Esophagus squamous epithelium (tissue), 5 donors: ENCODE measurements around the gene L3HYPDH. TPM values are rescaled to one million over a fixed set of nuclear protein-coding genes. Genes with fewer than 3 reads are reported as not detected.
A peak's percentile ranks its signal among the peaks of the same experiment; 100 is the strongest.

Experiments used
- DNase-seq: peaks from one replicate; lab custom pipeline; 2025; lab: John Stamatoyannopoulos, UW
- H3K27ac ChIP-seq, 4 donors: fragments of 200-600 bp; sonication (generic); one replicate each; pipeline ENCODE4 v1.5.1; 2016 to 2019; ENCODE audit warnings: mild to moderate bottlenecking in 1 of 4
- H3K27me3 ChIP-seq, 4 donors: fragments of 200-600 bp; sonication (generic); 1 replicate in 3 of 4; 2 replicates in 1 of 4; pipeline versions ENCODE4 v1.5.1 to v1.6.0; 2017 to 2021; ENCODE audit warnings: antibody characterized with exemption in 1 of 4
- H3K36me3 ChIP-seq, 3 donors: fragments of 200-600 bp; sonication (generic); one replicate each; pipeline ENCODE4 v1.5.1; 2016 to 2019
- H3K4me1 ChIP-seq, 3 donors: fragments of 200-600 bp; sonication (generic); one replicate each; pipeline ENCODE4 v1.5.1; 2017 to 2019
- H3K4me3 ChIP-seq, 4 donors: fragments of 200-600 bp; sonication (generic); 1 replicate in 3 of 4; 2 replicates in 1 of 4; pipeline ENCODE4 v1.5.1; 2016 to 2019; ENCODE audit warnings: mild to moderate bottlenecking in 2 of 4, moderate library complexity in 1 of 4
- H3K9me3 ChIP-seq, 3 donors: fragments of 200-600 bp; sonication (generic); one replicate each; pipeline ENCODE4 v1.5.1; 2016 to 2019
- POLR2A ChIP-seq, 4 donors: fragments of 450-650 bp; IDR thresholded peaks; one replicate each; pipeline ENCODE4 v1.6.1; 2017; ENCODE audit warnings: antibody characterized with exemption in 4 of 4, mild to moderate bottlenecking in 4 of 4, moderate library complexity in 3 of 4
- WGBS, 2 donors: methylation state at CpG; one replicate each; pipeline ENCODE4 v1.1.5; 2018; 5-methylcytosine and 5-hydroxymethylcytosine counted together
- intact Hi-C: fragments of 100-400 bp; cut with DNase I; formaldehyde crosslinking; loops from one replicate; pipeline ENCODE4 v1.15.0; 2022
- total RNA-seq, 4 donors: library from RNA; depleted of rRNA; stranded (reverse); fragments of >200 nt; gene quantifications; one replicate each; pipeline ENCODE4 v1.1.0, GENCODE V29; 2016
- TF ChIP-seq, protein P1 (sequence below), 6 experiments: fragments of 450-650 bp in 4 of 6; fragments of 200-600 bp in 2 of 6; sonication (generic) in 2 of 6; IDR thresholded peaks; one replicate each; pipeline ENCODE4 v1.5.1; 2016 to 2019; ENCODE audit warnings: antibody characterized with exemption in 6 of 6, mild to moderate bottlenecking in 4 of 6, moderate library complexity in 4 of 6
- donor health status: DM: yes; HTN: yes; CAD: no.

The L3HYPDH gene
- total RNA-seq: 10 to 100 TPM; 12.2 to 59.9 (median 21.6) TPM

DNA sequence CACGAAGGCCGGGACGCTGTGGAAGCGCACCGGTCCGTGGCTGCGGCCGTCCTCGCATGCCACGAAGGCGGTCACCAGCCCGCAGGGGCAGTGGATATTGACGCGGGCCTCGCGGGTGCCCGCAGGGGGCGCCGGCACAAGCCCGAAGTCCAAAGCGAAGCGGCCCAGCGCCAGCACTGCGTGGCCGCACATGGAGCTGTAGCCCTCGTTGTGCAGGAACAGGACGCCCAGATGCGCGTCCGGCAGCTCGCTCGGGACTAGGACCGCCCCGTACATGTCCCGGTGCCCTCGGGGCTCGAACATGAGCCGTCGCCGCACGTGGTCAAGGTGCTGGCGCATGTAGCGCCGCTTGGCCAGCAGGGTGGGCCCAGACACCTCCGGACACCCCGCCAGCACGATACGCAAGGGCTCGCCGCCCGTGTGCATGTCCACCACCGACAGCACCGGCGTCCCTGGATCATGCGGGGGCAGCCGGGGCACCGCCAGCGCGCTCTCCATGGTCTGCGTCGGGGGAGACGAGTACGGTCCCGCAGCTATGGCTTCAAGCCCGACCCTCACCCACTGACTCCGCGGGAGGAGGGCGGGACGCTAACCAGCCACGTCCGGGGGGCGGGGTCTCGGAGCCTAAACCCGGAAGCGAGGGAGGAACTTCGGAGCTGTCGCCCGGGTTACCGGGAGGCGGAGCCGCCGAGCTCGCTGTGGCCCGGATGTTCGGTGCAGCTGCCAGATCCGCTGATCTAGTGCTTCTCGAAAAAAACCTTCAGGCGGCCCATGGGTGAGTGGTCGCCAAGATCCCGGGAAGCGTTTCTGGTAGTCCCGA, at the start of gene L3HYPDH, which contains the start of gene JKAMP:
TSS of gene L3HYPDH (minus strand) at position 590 of the 820 bp plus-strand sequence. CDS start at position 498, 92 bp downstream.
TSS of gene JKAMP (plus strand) at position 699 of the 820 bp plus-strand sequence. CDS start at position 772, 73 bp downstream.
- TF ChIP-seq, protein P1, sequence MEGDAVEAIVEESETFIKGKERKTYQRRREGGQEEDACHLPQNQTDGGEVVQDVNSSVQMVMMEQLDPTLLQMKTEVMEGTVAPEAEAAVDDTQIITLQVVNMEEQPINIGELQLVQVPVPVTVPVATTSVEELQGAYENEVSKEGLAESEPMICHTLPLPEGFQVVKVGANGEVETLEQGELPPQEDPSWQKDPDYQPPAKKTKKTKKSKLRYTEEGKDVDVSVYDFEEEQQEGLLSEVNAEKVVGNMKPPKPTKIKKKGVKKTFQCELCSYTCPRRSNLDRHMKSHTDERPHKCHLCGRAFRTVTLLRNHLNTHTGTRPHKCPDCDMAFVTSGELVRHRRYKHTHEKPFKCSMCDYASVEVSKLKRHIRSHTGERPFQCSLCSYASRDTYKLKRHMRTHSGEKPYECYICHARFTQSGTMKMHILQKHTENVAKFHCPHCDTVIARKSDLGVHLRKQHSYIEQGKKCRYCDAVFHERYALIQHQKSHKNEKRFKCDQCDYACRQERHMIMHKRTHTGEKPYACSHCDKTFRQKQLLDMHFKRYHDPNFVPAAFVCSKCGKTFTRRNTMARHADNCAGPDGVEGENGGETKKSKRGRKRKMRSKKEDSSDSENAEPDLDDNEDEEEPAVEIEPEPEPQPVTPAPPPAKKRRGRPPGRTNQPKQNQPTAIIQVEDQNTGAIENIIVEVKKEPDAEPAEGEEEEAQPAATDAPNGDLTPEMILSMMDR (IDR thresholded peaks at IDR 0.05): peak; percentile 22 to 53 (median 40)
- peak in 3 of 4 donors; percentile 63 to 89 (median 66) for TF ChIP-seq POLR2A (IDR thresholded peaks at IDR 0.05)
- peak within 1 kb of the TSS; percentile 58 to 93 (median 89) for H3K4me3 ChIP-seq
- H3K27ac ChIP-seq: peak within 1 kb of the TSS; percentile 87 to 95 (median 94)
- WGBS, 2 donors: no CpG with 5 or more reads among the region's 92 CpGs
- DNase-seq: peak; percentile 82
- intact Hi-C loops: no loop called here
- H3K27me3 ChIP-seq: no peaks in the 10 kb centered on the region
- peaks cover 16 to 65% (median 44%) of the 10 kb centered on the region in 3 donors for H3K4me1 ChIP-seq
- peaks cover 0 to 19% (median 0%) of the 10 kb centered on the region in 3 donors for H3K36me3 ChIP-seq
- no peaks in the 10 kb centered on the region for H3K9me3 ChIP-seq

DNA sequence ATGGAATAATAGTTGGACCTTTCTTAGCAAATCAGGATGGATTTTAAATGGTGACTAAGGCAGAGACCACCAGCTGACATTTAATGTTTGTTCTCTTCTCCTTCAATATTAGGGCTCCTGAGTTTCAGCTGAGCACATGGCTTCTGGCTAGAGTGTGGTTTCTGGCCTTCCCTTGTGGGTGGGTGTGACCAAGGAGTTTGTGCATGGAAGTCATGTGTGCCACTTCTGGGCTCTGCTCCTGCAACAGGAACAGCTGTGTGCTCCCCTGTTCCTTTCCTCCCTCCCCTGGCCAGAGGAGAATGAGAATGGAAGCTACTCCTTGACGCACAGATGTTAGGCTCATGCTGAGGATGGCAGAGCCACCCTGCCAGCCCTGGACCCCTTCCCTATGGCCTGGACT, 48.2 kb upstream of the L3HYPDH start:
- Histone ChIP-seq H3K4me1 (no peaks in the 10 kb centered on the region), H3K27me3 (peaks cover 0 to 5% (median 0%) of the 10 kb centered on the region in 4 donors), H3K4me3 (no peak overlapping the region), H3K27ac (no peak overlapping the region), H3K36me3 (no peaks in the 10 kb centered on the region), H3K9me3 (no peaks in the 10 kb centered on the region)
- TF ChIP-seq, protein P1 (IDR thresholded peaks at IDR 0.05): no peak
- no peak for TF ChIP-seq POLR2A (IDR thresholded peaks at IDR 0.05)
- no peak for DNase-seq
- WGBS, 2 donors: 88% methylated on average over 1 of the region's 1 CpG; no CpG with 5 or more reads in 1 of the 2 donors
- intact Hi-C loops: no loop called here

DNA sequence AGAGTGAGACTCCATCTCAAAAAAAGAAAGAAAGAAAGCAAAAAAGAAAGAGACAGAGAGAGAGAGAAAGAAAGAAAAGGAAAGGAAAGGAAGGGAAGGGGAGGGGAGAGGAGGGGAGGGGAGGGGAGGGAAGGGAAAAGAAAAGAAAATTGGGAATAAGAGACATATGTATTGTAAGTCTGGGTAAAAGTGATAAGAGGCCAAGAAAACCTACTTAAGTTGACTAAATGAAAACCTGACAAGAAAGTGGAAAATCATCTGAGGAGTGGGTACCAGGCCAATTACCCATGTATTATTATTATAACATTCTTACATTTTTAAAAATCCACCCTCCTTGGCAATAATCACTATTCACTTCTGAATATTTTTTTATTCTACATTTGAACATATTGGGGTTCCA, 46.1 kb upstream of the L3HYPDH start:
- intact Hi-C loops: no loop called here
- Histone ChIP-seq H3K9me3 (no peaks in the 10 kb centered on the region), H3K27ac (no peak overlapping the region), H3K27me3 (peaks cover 0 to 5% (median 0%) of the 10 kb centered on the region in 4 donors), H3K4me3 (no peak overlapping the region), H3K4me1 (no peaks in the 10 kb centered on the region), H3K36me3 (no peaks in the 10 kb centered on the region)
- no peak for TF ChIP-seq POLR2A (IDR thresholded peaks at IDR 0.05)
- TF ChIP-seq, protein P1 (IDR thresholded peaks at IDR 0.05): no peak
- no peak for DNase-seq

DNA sequence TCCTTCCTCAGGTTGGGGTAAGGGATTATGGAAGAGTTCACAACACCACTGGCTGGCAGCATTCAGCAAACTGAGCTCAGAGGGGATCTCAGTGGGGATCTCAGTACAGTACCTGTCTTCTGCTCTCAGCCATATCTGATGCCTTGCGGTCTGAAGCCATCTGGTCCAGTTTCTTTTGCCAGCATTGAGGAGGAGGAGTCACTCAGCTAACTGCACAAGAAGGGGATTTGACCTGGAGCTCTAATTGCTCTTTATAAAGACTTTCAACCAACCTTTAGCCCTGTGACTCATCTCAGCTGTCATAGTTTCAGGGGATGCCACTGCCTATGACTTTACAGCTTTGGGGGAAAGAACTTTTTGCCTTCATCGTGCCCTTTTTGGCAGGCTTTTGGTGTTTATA, 45.0 kb upstream of the L3HYPDH start:
- TF ChIP-seq POLR2A (IDR thresholded peaks at IDR 0.05): no peak
- TF ChIP-seq, protein P1 (IDR thresholded peaks at IDR 0.05): no peak
- Histone ChIP-seq H3K36me3 (no peaks in the 10 kb centered on the region), H3K4me3 (no peak overlapping the region), H3K27me3 (peaks cover 0 to 5% (median 0%) of the 10 kb centered on the region in 4 donors), H3K9me3 (no peaks in the 10 kb centered on the region), H3K27ac (no peak overlapping the region), H3K4me1 (no peaks in the 10 kb centered on the region)
- intact Hi-C loops: no loop called here
- DNase-seq: no peak
- 68 to 77% methylated on average over 2 of the region's 2 CpGs for WGBS, 2 donors

DNA sequence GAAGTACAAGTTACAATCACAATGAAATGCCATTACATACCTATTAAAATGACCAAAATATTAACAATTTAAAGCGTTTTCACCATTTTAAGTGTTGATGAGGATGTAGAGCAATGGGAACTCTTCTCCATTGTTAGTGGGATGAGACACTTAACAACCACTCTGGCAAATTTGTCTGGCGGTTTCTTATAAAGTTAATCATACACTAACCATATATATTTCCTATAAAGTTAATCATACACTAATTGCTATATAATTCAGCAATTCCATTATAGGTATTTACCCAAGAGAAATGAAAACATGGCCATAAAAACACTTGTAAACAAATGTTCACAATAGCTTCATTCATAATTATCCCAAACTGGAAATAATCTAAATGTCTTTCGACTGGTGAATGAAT, 36.0 kb upstream of the L3HYPDH start:
- Histone ChIP-seq H3K27ac (no peak overlapping the region), H3K4me1 (no peaks in the 10 kb centered on the region), H3K36me3 (no peaks in the 10 kb centered on the region), H3K27me3 (no peaks in the 10 kb centered on the region), H3K4me3 (no peak overlapping the region), H3K9me3 (no peaks in the 10 kb centered on the region)
- 71 to 81% methylated on average over 3 of the region's 3 CpGs for WGBS, 2 donors
- intact Hi-C loops: no loop called here
- no peak for DNase-seq
- TF ChIP-seq, protein P1 (IDR thresholded peaks at IDR 0.05): no peak
- TF ChIP-seq POLR2A (IDR thresholded peaks at IDR 0.05): no peak
